ENCODE results near the gene PDCD1.

- TF ChIP-seq CTCF (IDR thresholded peaks at IDR 0.05; ENCODE audit: borderline replicate concordance, extremely low read depth, low read length, poor library complexity, severe bottlenecking), result no peak
- no peak for TF ChIP-seq EZH2 (IDR thresholded peaks at IDR 0.05; ENCODE audit: borderline replicate concordance, low read depth, low read length, severe bottlenecking)
Observed at GRCh38 chr2:241850544-241851324, 8.0 kb downstream of the PDCD1 start.
